K562 (cell line): ENCODE data around the gene KCNH8.

ENCODE experiments used
- EGR1 ChIP-seq: fragments of 450-650 bp; conservative IDR thresholded peaks from 2 replicates; pipeline ENCODE4 v1.6.1; 2017; ENCODE audit warnings: mild to moderate bottlenecking
- EP300 ChIP-seq: IDR thresholded peaks from 2 replicates; pipeline ENCODE4 v1.6.1; 2012; ENCODE audit warnings: low read length, improper control_type of control experiment
- ETV6 ChIP-seq, 3 experiments: fragments of 150-350 bp in 1 of 3; sonication (generic) in 1 of 3; formaldehyde crosslinking in 1 of 3; IDR thresholded peaks; 2 replicates each; pipeline versions ENCODE4 v1.6.1 to v1.8.0; 2014 to 2022; ENCODE audit warnings: borderline replicate concordance in 2 of 3, low read depth in 2 of 3, antibody characterized with exemption in 1 of 3, low read length in 1 of 3, mild to moderate bottlenecking in 1 of 3, missing genetic modification reagents in 1 of 3
- FOXM1 ChIP-seq, 2 experiments: fragments of 450-650 bp in 1 of 2; sonication (generic) in 1 of 2; formaldehyde crosslinking in 1 of 2; IDR thresholded peaks; 2 replicates each; pipeline versions ENCODE4 v1.6.1 to v1.9.0; 2017 to 2022; ENCODE audit warnings: low read depth in 2 of 2, mild to moderate bottlenecking in 2 of 2, missing genetic modification reagents in 1 of 2, moderate library complexity in 1 of 2
- POLR2A ChIP-seq: fragments of 450-650 bp; conservative IDR thresholded peaks from 2 replicates; pipeline ENCODE4 v1.6.1; 2016
- POLR3G ChIP-seq: IDR thresholded peaks from 2 replicates; pipeline ENCODE4 v1.6.1; 2011; ENCODE audit not compliant: insufficient read length, insufficient replicate concordance; ENCODE audit errors: extremely low read depth
- ZNF133 ChIP-seq: fragments of 250-450 bp; sonication (Bioruptor Pico); IDR thresholded peaks from 2 replicates; pipeline ENCODE4 v1.4.0; 2020; ENCODE audit warnings: mild to moderate bottlenecking
- TF ChIP-seq, protein P1 (sequence below), 3 experiments: IDR thresholded peaks in 2 of 3; conservative IDR thresholded peaks in 1 of 3; 2 replicates each; pipeline ENCODE4 v1.5.1; 2011 to 2012; ENCODE audit warnings: low read length in 3 of 3, mild to moderate bottlenecking in 3 of 3, control low read depth in 2 of 3, improper control_type of control experiment in 1 of 3, inconsistent platforms in 1 of 3, low read depth in 1 of 3, mixed read lengths in 1 of 3, moderate library complexity in 1 of 3; ENCODE audit not compliant: insufficient read depth in 2 of 3
- TF ChIP-seq, protein P2 (sequence below): fragments of 250-450 bp; sonication (Bioruptor Pico); IDR thresholded peaks from 2 replicates; pipeline ENCODE4 v1.8.0; 2021; ENCODE audit warnings: borderline replicate concordance, mild to moderate bottlenecking, moderate library complexity; ENCODE audit not compliant: poor library complexity, severe bottlenecking
- TF ChIP-seq, protein P3 (sequence below): fragments of 250-450 bp; sonication (Bioruptor Pico); IDR thresholded peaks from 2 replicates; pipeline ENCODE4 v1.5.0; 2020; ENCODE audit warnings: mild to moderate bottlenecking

DNA sequence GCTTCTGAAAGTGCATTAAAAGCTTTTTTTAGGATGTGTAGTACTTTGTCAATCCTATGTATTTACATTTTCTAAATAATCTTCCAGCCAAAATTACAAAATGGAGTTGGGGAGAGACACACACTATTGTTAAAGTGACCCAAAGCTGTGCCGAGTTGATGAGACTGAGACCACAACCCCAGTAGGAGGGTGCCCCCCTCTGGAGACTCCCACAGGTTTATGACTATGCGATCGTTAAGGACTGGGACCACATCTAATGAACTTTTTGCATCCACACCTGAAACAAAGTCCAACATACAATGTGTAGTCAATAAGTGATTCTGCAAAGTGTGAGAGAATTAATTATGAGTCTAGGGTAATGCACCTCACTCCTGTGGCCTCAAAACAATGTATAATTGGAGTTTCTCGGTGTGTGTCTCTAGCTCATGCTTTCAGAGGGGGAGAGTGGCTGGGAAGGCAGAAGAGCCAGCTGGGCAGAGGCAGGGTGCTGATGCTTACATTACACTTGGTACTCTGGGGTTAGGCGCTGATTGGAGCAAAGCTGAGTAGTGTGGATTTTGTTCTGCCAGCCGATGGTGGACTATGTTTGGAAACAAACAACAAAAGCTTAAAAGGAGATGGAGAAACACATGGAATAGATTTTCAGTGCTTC lies 102.8 kb downstream of the KCNH8 start:
- TF ChIP-seq FOXM1 (IDR thresholded peaks at IDR 0.05; ENCODE audit: low read depth), result no peak
- no peak for TF ChIP-seq FOXM1 (CRISPR knock-in tag; IDR thresholded peaks at IDR 0.05; ENCODE audit: low read depth)
- TF ChIP-seq, protein P1, sequence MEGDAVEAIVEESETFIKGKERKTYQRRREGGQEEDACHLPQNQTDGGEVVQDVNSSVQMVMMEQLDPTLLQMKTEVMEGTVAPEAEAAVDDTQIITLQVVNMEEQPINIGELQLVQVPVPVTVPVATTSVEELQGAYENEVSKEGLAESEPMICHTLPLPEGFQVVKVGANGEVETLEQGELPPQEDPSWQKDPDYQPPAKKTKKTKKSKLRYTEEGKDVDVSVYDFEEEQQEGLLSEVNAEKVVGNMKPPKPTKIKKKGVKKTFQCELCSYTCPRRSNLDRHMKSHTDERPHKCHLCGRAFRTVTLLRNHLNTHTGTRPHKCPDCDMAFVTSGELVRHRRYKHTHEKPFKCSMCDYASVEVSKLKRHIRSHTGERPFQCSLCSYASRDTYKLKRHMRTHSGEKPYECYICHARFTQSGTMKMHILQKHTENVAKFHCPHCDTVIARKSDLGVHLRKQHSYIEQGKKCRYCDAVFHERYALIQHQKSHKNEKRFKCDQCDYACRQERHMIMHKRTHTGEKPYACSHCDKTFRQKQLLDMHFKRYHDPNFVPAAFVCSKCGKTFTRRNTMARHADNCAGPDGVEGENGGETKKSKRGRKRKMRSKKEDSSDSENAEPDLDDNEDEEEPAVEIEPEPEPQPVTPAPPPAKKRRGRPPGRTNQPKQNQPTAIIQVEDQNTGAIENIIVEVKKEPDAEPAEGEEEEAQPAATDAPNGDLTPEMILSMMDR (IDR thresholded peaks at IDR 0.05 in 2 of 3, conservative IDR thresholded peaks at IDR 0.05 in 1 of 3; ENCODE audit: insufficient read depth in 2 of 3, low read depth in 1 of 3, low read length in 3 of 3), result no peak
- TF ChIP-seq, protein P2, sequence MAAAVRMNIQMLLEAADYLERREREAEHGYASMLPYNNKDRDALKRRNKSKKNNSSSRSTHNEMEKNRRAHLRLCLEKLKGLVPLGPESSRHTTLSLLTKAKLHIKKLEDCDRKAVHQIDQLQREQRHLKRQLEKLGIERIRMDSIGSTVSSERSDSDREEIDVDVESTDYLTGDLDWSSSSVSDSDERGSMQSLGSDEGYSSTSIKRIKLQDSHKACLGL (CRISPR knock-in tag), result no peak
- TF ChIP-seq POLR2A, result no peak
- TF ChIP-seq EGR1, result no peak
- TF ChIP-seq ETV6 (IDR thresholded peaks at IDR 0.05; ENCODE audit: borderline replicate concordance in 1 of 2, low read depth in 2 of 2, low read length in 1 of 2), result no peak
- no peak for TF ChIP-seq ETV6 (CRISPR knock-in tag; IDR thresholded peaks at IDR 0.05; ENCODE audit: borderline replicate concordance)
- no peak for TF ChIP-seq POLR3G
- no peak for TF ChIP-seq ZNF133 (CRISPR knock-in tag)
- TF ChIP-seq EP300, result no peak
- TF ChIP-seq, protein P3, sequence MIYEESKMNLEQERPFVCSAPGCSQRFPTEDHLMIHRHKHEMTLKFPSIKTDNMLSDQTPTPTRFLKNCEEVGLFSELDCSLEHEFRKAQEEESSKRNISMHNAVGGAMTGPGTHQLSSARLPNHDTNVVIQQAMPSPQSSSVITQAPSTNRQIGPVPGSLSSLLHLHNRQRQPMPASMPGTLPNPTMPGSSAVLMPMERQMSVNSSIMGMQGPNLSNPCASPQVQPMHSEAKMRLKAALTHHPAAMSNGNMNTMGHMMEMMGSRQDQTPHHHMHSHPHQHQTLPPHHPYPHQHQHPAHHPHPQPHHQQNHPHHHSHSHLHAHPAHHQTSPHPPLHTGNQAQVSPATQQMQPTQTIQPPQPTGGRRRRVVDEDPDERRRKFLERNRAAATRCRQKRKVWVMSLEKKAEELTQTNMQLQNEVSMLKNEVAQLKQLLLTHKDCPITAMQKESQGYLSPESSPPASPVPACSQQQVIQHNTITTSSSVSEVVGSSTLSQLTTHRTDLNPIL (CRISPR knock-in tag), result no peak
